Panc1 (cell line): ENCODE data around the gene KLRF2. TPM values are rescaled to one million over a fixed set of nuclear protein-coding genes. Genes with fewer than 3 reads are reported as not detected.

Experiments
- ATAC-seq: fragments of 200-7000 bp; cut with Tn5 transposase; 2 replicates; pipeline ENCODE4 v1.9.1; 2020; ENCODE audit warnings: mild to moderate bottlenecking, moderate library complexity
- BruUV-seq: library from RNA; stranded (reverse); fragments of 400-500 nt; replicated peaks from 2 replicates; lab custom pipeline; 2021; lab: Mats Ljungman, UMichigan
- CTCF ChIA-PET: fragments of 300-600 bp; sonication (Branson Sonifier 250); formaldehyde crosslinking; loops from one replicate; lab custom pipeline; 2022; ENCODE audit warnings: antibody characterized with exemption; lab: Charles Lee
- POLR2A ChIA-PET: fragments of 300-600 bp; sonication (Branson Sonifier 250); formaldehyde crosslinking; loops from one replicate; lab custom pipeline; 2022; ENCODE audit warnings: antibody characterized with exemption; lab: Charles Lee
- DNase-seq: peaks from one replicate; pipeline ENCODE4 v3.0.0-alpha.2; 2010; ENCODE audit warnings: low read depth, low spot score
- H3K27ac ChIP-seq: 2 replicates; pipeline ENCODE4 v1.5.1; 2011; ENCODE audit warnings: mild to moderate bottlenecking, low read length, inconsistent platforms
- H3K27me3 ChIP-seq: fragments of 200-500 bp; sonication (Bioruptor generic); 2 replicates; pipeline ENCODE4 v1.6.0; 2014; ENCODE audit warnings: low read length, inconsistent platforms; ENCODE audit not compliant: control insufficient read depth, insufficient read depth
- H3K36me3 ChIP-seq: fragments of 200-500 bp; sonication (Bioruptor generic); 2 replicates; pipeline ENCODE4 v1.5.1; 2014; ENCODE audit warnings: inconsistent platforms, mild to moderate bottlenecking, low read length, moderate library complexity; ENCODE audit not compliant: control insufficient read depth, insufficient read depth
- H3K4me1 ChIP-seq: 2 replicates; pipeline ENCODE4 v1.5.1; 2011; ENCODE audit warnings: inconsistent platforms, mild to moderate bottlenecking, low read length, moderate library complexity; ENCODE audit not compliant: control insufficient read depth, insufficient read depth
- H3K4me3 ChIP-seq, 2 experiments: 2 replicates each; pipeline ENCODE4 v1.5.1; 2011 to 2012; ENCODE audit warnings: low read depth in 2 of 2, low read length in 2 of 2, mild to moderate bottlenecking in 2 of 2, inconsistent platforms in 1 of 2, moderate library complexity in 1 of 2
- H3K9me3 ChIP-seq: fragments of 200-500 bp; sonication (Bioruptor generic); 2 replicates; pipeline ENCODE4 v1.5.1; 2014; ENCODE audit warnings: low read depth, mild to moderate bottlenecking, inconsistent platforms, low read length, moderate library complexity; ENCODE audit not compliant: control insufficient read depth, insufficient read depth
- POLR2AphosphoS5 ChIP-seq: IDR thresholded peaks from 2 replicates; pipeline ENCODE4 v1.6.1; 2012; ENCODE audit warnings: mild to moderate bottlenecking, low read depth, low read length, moderate library complexity
- TCF7L2 ChIP-seq: IDR thresholded peaks from 2 replicates; pipeline ENCODE4 v1.6.1; 2011; ENCODE audit warnings: mild to moderate bottlenecking, low read depth, low read length, inconsistent platforms
- in situ Hi-C: cut with HindIII; loops from 2 replicates; pipeline ENCODE4 v1.10.0; 2016; ENCODE audit warnings: low sequenced_read_pairs, low pct_unique_long_range_greater_than_20kb
- intact Hi-C: fragments of 100-400 bp; cut with micrococcal nuclease; formaldehyde crosslinking; loops from one replicate; pipeline ENCODE4 v1.10.0; 2022; ENCODE audit not compliant: unreplicated experiment
- total RNA-seq: library from RNA; stranded (reverse); gene quantifications from one replicate; pipeline ENCODE4 v1.2.1, GENCODE V29; 2021; ENCODE audit not compliant: unreplicated experiment
- TF ChIP-seq, protein P1 (sequence below), 2 experiments: IDR thresholded peaks; 2 replicates each; pipeline ENCODE4 v1.6.1; 2011 to 2012; ENCODE audit warnings: low read depth in 2 of 2, control low read depth in 1 of 2, low read length in 1 of 2, mild to moderate bottlenecking in 1 of 2, moderate library complexity in 1 of 2; ENCODE audit not compliant: insufficient read depth in 1 of 2
- TF ChIP-seq, protein P2 (sequence below): fragments of 450-650 bp; IDR thresholded peaks from 2 replicates; pipeline ENCODE4 v1.5.1; 2017; ENCODE audit warnings: mild to moderate bottlenecking

The KLRF2 gene
- total RNA-seq, 1 experiment from 2014 or later, result not detected

DNA sequence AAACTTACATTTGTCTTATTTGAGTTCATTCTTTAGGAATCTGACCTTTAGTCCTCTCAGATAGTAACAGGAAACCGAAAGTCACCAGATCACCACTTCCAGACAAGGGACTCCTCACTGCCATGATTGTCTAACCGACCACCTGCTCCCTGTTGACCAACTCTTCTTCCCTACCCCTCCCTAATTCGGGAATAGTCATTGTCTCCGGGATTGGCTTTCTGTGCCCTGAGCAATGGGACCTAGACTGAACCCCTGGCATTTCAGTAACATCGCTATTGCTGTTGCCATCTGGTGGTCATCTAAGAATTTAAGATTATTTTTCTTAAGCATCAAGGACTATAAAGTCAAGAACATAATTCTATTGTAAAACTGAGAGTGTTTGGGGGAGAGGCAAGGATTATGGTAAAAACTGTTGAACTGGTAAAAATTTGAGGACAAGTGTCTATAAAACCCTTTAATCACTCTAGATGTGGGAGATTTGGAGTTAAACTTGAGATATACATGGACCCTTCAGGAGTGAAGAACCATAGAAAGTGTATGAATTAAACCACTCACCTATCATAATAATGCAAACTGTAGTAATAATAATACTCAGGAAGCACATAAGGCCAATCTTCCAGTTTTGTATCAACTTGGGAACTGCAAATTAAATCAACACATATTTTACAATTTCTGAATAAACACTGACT, 44.6 kb downstream of the KLRF2 start:
- BruUV-seq, result no TSS peak
- Histone ChIP-seq H3K27me3 (no peaks in the 10 kb centered on the region), H3K4me3 (no peak overlapping the region), H3K27ac (no peak overlapping the region), H3K36me3 (no peaks in the 10 kb centered on the region), H3K4me1 (no peaks in the 10 kb centered on the region), H3K9me3 (no peaks in the 10 kb centered on the region)
- intact Hi-C loops (loop anchor here (1.0 to 5.0 kb wide), 2 partner anchors 112 to 174 kb away; no protein-coding TSS in a partner anchor), in situ Hi-C loops (no loop called here)
- ChIA-PET POLR2A (no interaction called here), CTCF (no interaction called here)
- ATAC-seq (peak; percentile 63; the same call in 1 of the 2 replicates), DNase-seq (no peak)
- TF ChIP-seq, protein P1, sequence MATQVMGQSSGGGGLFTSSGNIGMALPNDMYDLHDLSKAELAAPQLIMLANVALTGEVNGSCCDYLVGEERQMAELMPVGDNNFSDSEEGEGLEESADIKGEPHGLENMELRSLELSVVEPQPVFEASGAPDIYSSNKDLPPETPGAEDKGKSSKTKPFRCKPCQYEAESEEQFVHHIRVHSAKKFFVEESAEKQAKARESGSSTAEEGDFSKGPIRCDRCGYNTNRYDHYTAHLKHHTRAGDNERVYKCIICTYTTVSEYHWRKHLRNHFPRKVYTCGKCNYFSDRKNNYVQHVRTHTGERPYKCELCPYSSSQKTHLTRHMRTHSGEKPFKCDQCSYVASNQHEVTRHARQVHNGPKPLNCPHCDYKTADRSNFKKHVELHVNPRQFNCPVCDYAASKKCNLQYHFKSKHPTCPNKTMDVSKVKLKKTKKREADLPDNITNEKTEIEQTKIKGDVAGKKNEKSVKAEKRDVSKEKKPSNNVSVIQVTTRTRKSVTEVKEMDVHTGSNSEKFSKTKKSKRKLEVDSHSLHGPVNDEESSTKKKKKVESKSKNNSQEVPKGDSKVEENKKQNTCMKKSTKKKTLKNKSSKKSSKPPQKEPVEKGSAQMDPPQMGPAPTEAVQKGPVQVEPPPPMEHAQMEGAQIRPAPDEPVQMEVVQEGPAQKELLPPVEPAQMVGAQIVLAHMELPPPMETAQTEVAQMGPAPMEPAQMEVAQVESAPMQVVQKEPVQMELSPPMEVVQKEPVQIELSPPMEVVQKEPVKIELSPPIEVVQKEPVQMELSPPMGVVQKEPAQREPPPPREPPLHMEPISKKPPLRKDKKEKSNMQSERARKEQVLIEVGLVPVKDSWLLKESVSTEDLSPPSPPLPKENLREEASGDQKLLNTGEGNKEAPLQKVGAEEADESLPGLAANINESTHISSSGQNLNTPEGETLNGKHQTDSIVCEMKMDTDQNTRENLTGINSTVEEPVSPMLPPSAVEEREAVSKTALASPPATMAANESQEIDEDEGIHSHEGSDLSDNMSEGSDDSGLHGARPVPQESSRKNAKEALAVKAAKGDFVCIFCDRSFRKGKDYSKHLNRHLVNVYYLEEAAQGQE (IDR thresholded peaks at IDR 0.05; ENCODE audit: insufficient read depth in 1 of 2, low read depth in 2 of 2, low read length in 1 of 2), result no peak
- TF ChIP-seq, protein P2, sequence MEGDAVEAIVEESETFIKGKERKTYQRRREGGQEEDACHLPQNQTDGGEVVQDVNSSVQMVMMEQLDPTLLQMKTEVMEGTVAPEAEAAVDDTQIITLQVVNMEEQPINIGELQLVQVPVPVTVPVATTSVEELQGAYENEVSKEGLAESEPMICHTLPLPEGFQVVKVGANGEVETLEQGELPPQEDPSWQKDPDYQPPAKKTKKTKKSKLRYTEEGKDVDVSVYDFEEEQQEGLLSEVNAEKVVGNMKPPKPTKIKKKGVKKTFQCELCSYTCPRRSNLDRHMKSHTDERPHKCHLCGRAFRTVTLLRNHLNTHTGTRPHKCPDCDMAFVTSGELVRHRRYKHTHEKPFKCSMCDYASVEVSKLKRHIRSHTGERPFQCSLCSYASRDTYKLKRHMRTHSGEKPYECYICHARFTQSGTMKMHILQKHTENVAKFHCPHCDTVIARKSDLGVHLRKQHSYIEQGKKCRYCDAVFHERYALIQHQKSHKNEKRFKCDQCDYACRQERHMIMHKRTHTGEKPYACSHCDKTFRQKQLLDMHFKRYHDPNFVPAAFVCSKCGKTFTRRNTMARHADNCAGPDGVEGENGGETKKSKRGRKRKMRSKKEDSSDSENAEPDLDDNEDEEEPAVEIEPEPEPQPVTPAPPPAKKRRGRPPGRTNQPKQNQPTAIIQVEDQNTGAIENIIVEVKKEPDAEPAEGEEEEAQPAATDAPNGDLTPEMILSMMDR, result peak; percentile 64

DNA sequence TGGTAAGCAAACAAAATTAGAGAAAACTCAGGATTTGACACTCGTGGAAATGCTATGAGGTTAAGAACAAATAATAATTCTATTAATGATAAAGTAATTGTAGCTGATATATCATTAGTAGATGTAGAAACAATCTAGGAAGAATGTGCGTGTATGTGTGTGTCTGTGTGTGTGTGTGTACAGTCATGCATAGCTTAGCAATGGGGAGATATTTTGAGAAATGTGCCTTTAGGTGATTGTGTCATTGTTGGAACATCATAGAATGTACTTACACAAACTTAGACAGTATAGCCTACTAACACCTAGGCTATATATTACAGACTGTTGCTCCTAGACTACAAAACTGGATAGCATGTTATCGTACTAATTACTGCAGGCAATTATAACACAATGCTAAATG, 45.6 kb downstream of the KLRF2 start:
- H3K27me3 ChIP-seq, result no peaks in the 10 kb centered on the region
- ChIA-PET POLR2A (no interaction called here), CTCF (no interaction called here)
- TF ChIP-seq POLR2AphosphoS5, result no peak
- TF ChIP-seq, protein P2, result no peak
- no peak for TF ChIP-seq TCF7L2
- H3K4me1 ChIP-seq, result no peaks in the 10 kb centered on the region
- no peak overlapping the region for H3K27ac ChIP-seq
- no peaks in the 10 kb centered on the region for H3K9me3 ChIP-seq
- BruUV-seq, result no TSS peak
- no peak overlapping the region for H3K4me3 ChIP-seq
- DNase-seq, result no peak
- ATAC-seq, result no peak
- in situ Hi-C loops, result no loop called here
- no peaks in the 10 kb centered on the region for H3K36me3 ChIP-seq
- intact Hi-C loops, result loop anchor here (5.0 kb wide), 1 partner anchor 175 kb away; no protein-coding TSS in a partner anchor
